Astrocyte (in vitro differentiated cells and primary cell): ENCODE data around the gene SH3RF1. TPM values are rescaled to one million over a fixed set of nuclear protein-coding genes. Genes with fewer than 3 reads are reported as not detected.

ENCODE experiments used
- DNase-seq: peaks from one replicate; pipeline ENCODE4 v3.0.0-alpha.2; 2010; ENCODE audit warnings: low read depth
- FAIRE-seq: peaks from 2 replicates; lab custom pipeline; 2011; peaks lifted over from hg19 to GRCh38; lab: Jason Lieb, UNC
- H2AFZ ChIP-seq: 2 replicates; pipeline ENCODE4 v1.6.0; 2012; ENCODE audit warnings: low read depth, low read length, inconsistent platforms
- H3K27ac ChIP-seq: 2 replicates; pipeline ENCODE4 v1.5.1; 2011; ENCODE audit warnings: low read depth, low read length, inconsistent platforms
- H3K27me3 ChIP-seq: 2 replicates; pipeline ENCODE4 v1.6.0; 2011; ENCODE audit warnings: low read length, inconsistent platforms; ENCODE audit not compliant: insufficient read depth
- H3K36me3 ChIP-seq: 2 replicates; pipeline ENCODE4 v1.5.1; 2011; ENCODE audit warnings: low read length, inconsistent platforms; ENCODE audit not compliant: insufficient read depth
- H3K4me1 ChIP-seq: 2 replicates; pipeline ENCODE4 v1.5.1; 2011; ENCODE audit warnings: low read length, inconsistent platforms; ENCODE audit not compliant: insufficient read depth
- H3K4me2 ChIP-seq: 2 replicates; pipeline ENCODE4 v1.6.0; 2012; ENCODE audit warnings: low read length, inconsistent platforms
- H3K4me3 ChIP-seq: 2 replicates; pipeline ENCODE4 v1.5.1; 2011; ENCODE audit warnings: low read depth, mild to moderate bottlenecking, low read length, inconsistent platforms; ENCODE audit not compliant: insufficient read depth
- H3K79me2 ChIP-seq: 2 replicates; pipeline ENCODE4 v1.6.0; 2012; ENCODE audit warnings: mild to moderate bottlenecking, low read length, inconsistent platforms; ENCODE audit not compliant: insufficient read depth
- H3K9ac ChIP-seq: 2 replicates; pipeline ENCODE4 v1.6.0; 2012; ENCODE audit warnings: mild to moderate bottlenecking, low read length, inconsistent platforms
- H3K9me3 ChIP-seq: 2 replicates; pipeline ENCODE4 v1.5.1; 2012; ENCODE audit warnings: low read depth, mild to moderate bottlenecking, low read length, inconsistent platforms; ENCODE audit not compliant: insufficient read depth
- H4K20me1 ChIP-seq: 2 replicates; pipeline ENCODE4 v1.6.0; 2012; ENCODE audit warnings: low read length, inconsistent platforms; ENCODE audit not compliant: insufficient read depth
- H3K27ac Mint-ChIP-seq: one replicate; pipeline ENCODE4 v1.8.0; 2021; ENCODE audit warnings: mild to moderate bottlenecking, mixed read lengths; ENCODE audit not compliant: unreplicated experiment
- H3K27me3 Mint-ChIP-seq: one replicate; pipeline ENCODE4 v1.8.0; 2021; ENCODE audit warnings: low read depth, mixed read lengths; ENCODE audit not compliant: unreplicated experiment
- H3K36me3 Mint-ChIP-seq: one replicate; pipeline ENCODE4 v1.8.0; 2021; ENCODE audit warnings: low read depth, mixed read lengths; ENCODE audit not compliant: unreplicated experiment
- H3K4me1 Mint-ChIP-seq: one replicate; pipeline ENCODE4 v1.8.0; 2021; ENCODE audit warnings: low read depth, mixed read lengths; ENCODE audit not compliant: unreplicated experiment
- H3K4me3 Mint-ChIP-seq: one replicate; pipeline ENCODE4 v1.8.0; 2021; ENCODE audit warnings: mild to moderate bottlenecking, moderate library complexity, mixed read lengths; ENCODE audit not compliant: unreplicated experiment
- H3K9me3 Mint-ChIP-seq: one replicate; pipeline ENCODE4 v1.8.0; 2021; ENCODE audit warnings: mild to moderate bottlenecking, mixed read lengths; ENCODE audit not compliant: unreplicated experiment
- CTCF ChIP-seq: IDR thresholded peaks from 2 replicates; pipeline ENCODE4 v1.5.1; 2011; ENCODE audit warnings: low read depth, mild to moderate bottlenecking, inconsistent platforms, low read length, moderate library complexity; ENCODE audit not compliant: insufficient read depth
- EZH2 ChIP-seq: IDR thresholded peaks from 2 replicates; pipeline ENCODE4 v1.6.1; 2012; ENCODE audit warnings: mild to moderate bottlenecking, low read length, inconsistent platforms; ENCODE audit not compliant: insufficient read depth
- total RNA-seq: library from RNA; stranded (reverse); gene quantifications from 2 replicates; pipeline ENCODE4 v1.2.1, GENCODE V29; 2021

SH3RF1 gene
- total RNA-seq, 1 donor from 2014 or later = 25.9 TPM

GRCh38 chr4:169184686-169185085 is 86.1 kb downstream of the SH3RF1 start:
- H3K36me3 Mint-ChIP-seq = no peaks in the 10 kb centered on the region

GRCh38 chr4:169184236-169184635 is 86.5 kb downstream of the SH3RF1 start:
- H3K36me3 Mint-ChIP-seq = no peaks in the 10 kb centered on the region
- DNase-seq = peak; percentile 31
- peaks cover 97% of the 10 kb centered on the region for H3K79me2 ChIP-seq
- TF ChIP-seq EZH2 = no peak
- no peak for TF ChIP-seq CTCF
- no peak overlapping the region for H3K4me3 ChIP-seq
- H3K4me2 ChIP-seq = no peak overlapping the region
- H3K9me3 Mint-ChIP-seq = no peaks in the 10 kb centered on the region
- peaks cover 13% of the 10 kb centered on the region for H3K4me1 ChIP-seq
- H3K9me3 ChIP-seq = no peaks in the 10 kb centered on the region
- no peak overlapping the region for H3K27ac ChIP-seq
- H3K27ac Mint-ChIP-seq = no peak overlapping the region
- H3K4me3 Mint-ChIP-seq = no peak overlapping the region
- FAIRE-seq = no peak
- H4K20me1 ChIP-seq = peaks cover 83% of the 10 kb centered on the region
- H3K4me1 Mint-ChIP-seq = peaks cover 21% of the 10 kb centered on the region
- no peaks in the 10 kb centered on the region for H3K27me3 ChIP-seq
- H3K27me3 Mint-ChIP-seq = no peaks in the 10 kb centered on the region
- H3K9ac ChIP-seq = no peak overlapping the region
- H3K36me3 ChIP-seq = no peaks in the 10 kb centered on the region
- H2AFZ ChIP-seq = no peak overlapping the region

More at GRCh38 chr4:169184686-169185085, 86.1 kb downstream of the SH3RF1 start:
- Histone ChIP-seq H3K27me3 (no peaks in the 10 kb centered on the region), H3K27ac (no peak overlapping the region), H3K79me2 (peaks cover 97% of the 10 kb centered on the region), H3K9ac (no peak overlapping the region), H3K4me1 (peaks cover 13% of the 10 kb centered on the region), H4K20me1 (peaks cover 83% of the 10 kb centered on the region), H3K4me2 (no peak overlapping the region), H3K4me3 (no peak overlapping the region), H3K9me3 (no peaks in the 10 kb centered on the region), H2AFZ (no peak overlapping the region), H3K36me3 (no peaks in the 10 kb centered on the region)
- DNase-seq = no peak
- peaks cover 25% of the 10 kb centered on the region for H3K4me1 Mint-ChIP-seq
- FAIRE-seq = no peak
- H3K9me3 Mint-ChIP-seq = no peaks in the 10 kb centered on the region
- no peaks in the 10 kb centered on the region for H3K27me3 Mint-ChIP-seq
- H3K4me3 Mint-ChIP-seq = no peak overlapping the region
- no peak for TF ChIP-seq CTCF
- TF ChIP-seq EZH2 = no peak
- no peak overlapping the region for H3K27ac Mint-ChIP-seq

GRCh38 chr4:169183581-169183980 is 87.2 kb downstream of the SH3RF1 start:
- Mint-ChIP-seq H3K4me3 (no peak overlapping the region), H3K4me1 (peaks cover 17% of the 10 kb centered on the region), H3K27ac (no peak overlapping the region), H3K36me3 (no peaks in the 10 kb centered on the region), H3K27me3 (no peaks in the 10 kb centered on the region), H3K9me3 (no peaks in the 10 kb centered on the region)
- peaks cover 13% of the 10 kb centered on the region for H3K4me1 ChIP-seq
- no peak for TF ChIP-seq EZH2
- no peak for TF ChIP-seq CTCF
- H2AFZ ChIP-seq = no peak overlapping the region
- no peak overlapping the region for H3K4me2 ChIP-seq
- H3K27me3 ChIP-seq = no peaks in the 10 kb centered on the region
- no peak for DNase-seq
- no peak overlapping the region for H3K4me3 ChIP-seq
- no peaks in the 10 kb centered on the region for H3K9me3 ChIP-seq
- no peaks in the 10 kb centered on the region for H3K36me3 ChIP-seq
- FAIRE-seq = no peak
- peaks cover 97% of the 10 kb centered on the region for H3K79me2 ChIP-seq
- H3K27ac ChIP-seq = no peak overlapping the region
- peaks cover 82% of the 10 kb centered on the region for H4K20me1 ChIP-seq
- no peak overlapping the region for H3K9ac ChIP-seq
